ENCODE data around the gene REEP1. TPM values are rescaled to one million over a fixed set of nuclear protein-coding genes. Genes with fewer than 3 reads are reported as not detected.

REEP1 gene
- total RNA-seq, 1 experiment from 2014 or later = 0.31 TPM

- Histone ChIP-seq H3K9me2 (ENCODE audit: insufficient read depth) (no peaks in the 10 kb centered on the region), H2AFZ (no peak overlapping the region), H3K27ac (no peak overlapping the region), H3K9me3 (ENCODE audit: insufficient read depth, low read depth) (no peaks in the 10 kb centered on the region), H3F3A (ENCODE audit: insufficient read depth, low read depth) (no peaks in the 10 kb centered on the region), H3K4me2 (no peak overlapping the region), H3K27me3 (ENCODE audit: insufficient read depth, low read depth) (no peaks in the 10 kb centered on the region), H3K79me2 (ENCODE audit: low read depth) (no peaks in the 10 kb centered on the region), H3K4me3 (no peak overlapping the region), H3K36me3 (ENCODE audit: low read depth) (no peaks in the 10 kb centered on the region), H4K20me1 (ENCODE audit: insufficient read depth) (no peaks in the 10 kb centered on the region), H3K4me1 (replicated peaks; ENCODE audit: insufficient read depth) (no peaks in the 10 kb centered on the region)
- ChIA-PET CTCF (no interaction called here), POLR2A (ENCODE audit: unreplicated experiment) (no interaction called here)
- no TSS peak for BruUV-seq (replicated peaks)
- intact Hi-C loops (cut with micrococcal nuclease; ENCODE audit: unreplicated experiment) = no loop called here
- TF ChIP-seq EZH2 (IDR thresholded peaks at IDR 0.05; ENCODE audit: low read depth) = no peak
- TF ChIP-seq, protein P1, sequence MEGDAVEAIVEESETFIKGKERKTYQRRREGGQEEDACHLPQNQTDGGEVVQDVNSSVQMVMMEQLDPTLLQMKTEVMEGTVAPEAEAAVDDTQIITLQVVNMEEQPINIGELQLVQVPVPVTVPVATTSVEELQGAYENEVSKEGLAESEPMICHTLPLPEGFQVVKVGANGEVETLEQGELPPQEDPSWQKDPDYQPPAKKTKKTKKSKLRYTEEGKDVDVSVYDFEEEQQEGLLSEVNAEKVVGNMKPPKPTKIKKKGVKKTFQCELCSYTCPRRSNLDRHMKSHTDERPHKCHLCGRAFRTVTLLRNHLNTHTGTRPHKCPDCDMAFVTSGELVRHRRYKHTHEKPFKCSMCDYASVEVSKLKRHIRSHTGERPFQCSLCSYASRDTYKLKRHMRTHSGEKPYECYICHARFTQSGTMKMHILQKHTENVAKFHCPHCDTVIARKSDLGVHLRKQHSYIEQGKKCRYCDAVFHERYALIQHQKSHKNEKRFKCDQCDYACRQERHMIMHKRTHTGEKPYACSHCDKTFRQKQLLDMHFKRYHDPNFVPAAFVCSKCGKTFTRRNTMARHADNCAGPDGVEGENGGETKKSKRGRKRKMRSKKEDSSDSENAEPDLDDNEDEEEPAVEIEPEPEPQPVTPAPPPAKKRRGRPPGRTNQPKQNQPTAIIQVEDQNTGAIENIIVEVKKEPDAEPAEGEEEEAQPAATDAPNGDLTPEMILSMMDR (conservative IDR thresholded peaks at IDR 0.05) = no peak
- DNase-seq = no peak
Observed at GRCh38 chr2:86382108-86382507, 44.7 kb upstream of the REEP1 start.

- no peak for DNase-seq
- H3K9me2 ChIP-seq (ENCODE audit: insufficient read depth) = no peaks in the 10 kb centered on the region
- H4K20me1 ChIP-seq (ENCODE audit: insufficient read depth) = no peaks in the 10 kb centered on the region
- no TSS peak for BruUV-seq (replicated peaks)
- TF ChIP-seq, protein P1 (conservative IDR thresholded peaks at IDR 0.05) = no peak
- no peak for TF ChIP-seq EZH2 (IDR thresholded peaks at IDR 0.05; ENCODE audit: low read depth)
- no peak overlapping the region for H2AFZ ChIP-seq
- no peaks in the 10 kb centered on the region for H3K36me3 ChIP-seq (ENCODE audit: low read depth)
- no peak overlapping the region for H3K27ac ChIP-seq
- H3K79me2 ChIP-seq (ENCODE audit: low read depth) = no peaks in the 10 kb centered on the region
- H3K27me3 ChIP-seq (ENCODE audit: insufficient read depth, low read depth) = no peaks in the 10 kb centered on the region
- no peaks in the 10 kb centered on the region for H3K9me3 ChIP-seq (ENCODE audit: insufficient read depth, low read depth)
- H3K4me3 ChIP-seq = no peak overlapping the region
- CTCF ChIA-PET = no interaction called here
- H3K4me2 ChIP-seq = no peak overlapping the region
- no peaks in the 10 kb centered on the region for H3K4me1 ChIP-seq (replicated peaks; ENCODE audit: insufficient read depth)
- intact Hi-C loops (cut with micrococcal nuclease; ENCODE audit: unreplicated experiment) = loop anchor here (5.0 kb wide), 1 partner anchor 74 kb away; no protein-coding TSS in a partner anchor
- POLR2A ChIA-PET (ENCODE audit: unreplicated experiment) = no interaction called here
- no peaks in the 10 kb centered on the region for H3F3A ChIP-seq (ENCODE audit: insufficient read depth, low read depth)
Observed at GRCh38 chr2:86378469-86378868, 41.0 kb upstream of the REEP1 start.

DNA sequence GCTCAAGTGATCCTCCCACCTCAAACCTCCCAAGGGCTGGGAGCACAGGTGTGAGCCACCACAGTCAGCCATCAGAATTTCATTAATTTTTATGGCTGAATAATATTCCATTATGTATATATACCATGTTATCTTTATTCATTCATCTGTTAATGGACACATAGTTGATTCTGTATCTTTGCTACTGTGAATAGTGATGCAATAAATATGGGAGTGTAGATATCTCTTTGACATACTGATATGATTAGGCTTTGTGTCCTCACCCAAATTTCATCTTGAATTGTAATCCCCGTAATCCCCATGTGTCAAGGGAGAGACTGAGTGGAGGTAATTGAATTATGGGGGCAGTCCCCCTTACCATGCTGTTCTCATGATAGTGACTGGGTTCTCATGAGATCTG is 38.2 kb upstream of the REEP1 start:
- DNase-seq = no peak
- H3K4me3 ChIP-seq = no peak overlapping the region
- no peaks in the 10 kb centered on the region for H4K20me1 ChIP-seq (ENCODE audit: insufficient read depth)
- ChIA-PET POLR2A (ENCODE audit: unreplicated experiment) (no interaction called here), CTCF (no interaction called here)
- no peak for TF ChIP-seq EZH2 (IDR thresholded peaks at IDR 0.05; ENCODE audit: low read depth)
- TF ChIP-seq, protein P1 (conservative IDR thresholded peaks at IDR 0.05) = no peak
- H3K4me2 ChIP-seq = no peak overlapping the region
- no peaks in the 10 kb centered on the region for H3K9me3 ChIP-seq (ENCODE audit: insufficient read depth, low read depth)
- no peak overlapping the region for H3K27ac ChIP-seq
- no peaks in the 10 kb centered on the region for H3F3A ChIP-seq (ENCODE audit: insufficient read depth, low read depth)
- H3K79me2 ChIP-seq (ENCODE audit: low read depth) = no peaks in the 10 kb centered on the region
- intact Hi-C loops (cut with micrococcal nuclease; ENCODE audit: unreplicated experiment) = loop anchor here (5.0 kb wide), 1 partner anchor 77 kb away; no protein-coding TSS in a partner anchor
- H3K36me3 ChIP-seq (ENCODE audit: low read depth) = no peaks in the 10 kb centered on the region
- H3K27me3 ChIP-seq (ENCODE audit: insufficient read depth, low read depth) = no peaks in the 10 kb centered on the region
- H3K9me2 ChIP-seq (ENCODE audit: insufficient read depth) = no peaks in the 10 kb centered on the region
- no peak overlapping the region for H2AFZ ChIP-seq
- H3K4me1 ChIP-seq (replicated peaks; ENCODE audit: insufficient read depth) = no peaks in the 10 kb centered on the region
- no TSS peak for BruUV-seq (replicated peaks)

All from PC-9 (cell line).